ENCODE data around the gene HECW1. TPM values are rescaled to one million over a fixed set of nuclear protein-coding genes. Genes with fewer than 3 reads are reported as not detected.
A peak's percentile ranks its signal among the peaks of the same experiment; 100 is the strongest.

The HECW1 gene
- total RNA-seq, 1 experiment from 2014 or later, result 0.77 TPM

- no peaks in the 10 kb centered on the region for H3K36me3 ChIP-seq (ENCODE audit: control insufficient read depth, insufficient read depth, low read length)
- peak; percentile 41 for DNase-seq (ENCODE audit: low read depth, low spot score)
- in situ Hi-C loops (cut with HindIII; ENCODE audit: low pct_unique_long_range_greater_than_20kb, low sequenced_read_pairs), result no loop called here
- H3K9me3 ChIP-seq (ENCODE audit: control insufficient read depth, insufficient read depth, low read depth, low read length), result no peaks in the 10 kb centered on the region
- intact Hi-C loops (cut with micrococcal nuclease; ENCODE audit: unreplicated experiment), result no loop called here
- H3K4me3 ChIP-seq (ENCODE audit: low read depth in 2 of 2, low read length in 2 of 2), result no peak overlapping the region
- CTCF ChIA-PET, result no interaction called here
- ATAC-seq, result peak; percentile 56; the same call in 1 of the 2 replicates
- H3K4me1 ChIP-seq (ENCODE audit: control insufficient read depth, insufficient read depth, low read length), result no peaks in the 10 kb centered on the region
- no peak overlapping the region for H3K27ac ChIP-seq (ENCODE audit: low read length)
- no peaks in the 10 kb centered on the region for H3K27me3 ChIP-seq (ENCODE audit: control insufficient read depth, insufficient read depth, low read length)
- TF ChIP-seq TCF7L2 (IDR thresholded peaks at IDR 0.05; ENCODE audit: low read depth, low read length) (no peak), REST (IDR thresholded peaks at IDR 0.05; ENCODE audit: insufficient read depth in 1 of 2, low read depth in 2 of 2, low read length in 1 of 2) (no peak), POLR2AphosphoS5 (IDR thresholded peaks at IDR 0.05; ENCODE audit: low read depth, low read length) (no peak), SIN3A (IDR thresholded peaks at IDR 0.05; ENCODE audit: borderline replicate concordance, insufficient read depth, low read depth, low read length) (no peak), CTCF (IDR thresholded peaks at IDR 0.05) (no peak)
- no TSS peak for BruUV-seq (replicated peaks)
- POLR2A ChIA-PET, result no interaction called here
Measured at GRCh38 chr7:43164757-43165156, 52.3 kb downstream of the HECW1 start.

- BruUV-seq (replicated peaks), result no TSS peak
- DNase-seq (ENCODE audit: low read depth, low spot score) (no peak), ATAC-seq (no peak)
- no peaks in the 10 kb centered on the region; the same call in 1 of the 2 replicates for H3K27me3 ChIP-seq (ENCODE audit: control insufficient read depth, insufficient read depth, low read length)
- POLR2A ChIA-PET, result no interaction called here
- H3K4me1 ChIP-seq (ENCODE audit: control insufficient read depth, insufficient read depth, low read length), result no peaks in the 10 kb centered on the region
- no peaks in the 10 kb centered on the region for H3K36me3 ChIP-seq (ENCODE audit: control insufficient read depth, insufficient read depth, low read length)
- intact Hi-C loops (cut with micrococcal nuclease; ENCODE audit: unreplicated experiment) (no loop called here), in situ Hi-C loops (cut with HindIII; ENCODE audit: low pct_unique_long_range_greater_than_20kb, low sequenced_read_pairs) (no loop called here)
- H3K27ac ChIP-seq (ENCODE audit: low read length), result no peak overlapping the region
- no peaks in the 10 kb centered on the region for H3K9me3 ChIP-seq (ENCODE audit: control insufficient read depth, insufficient read depth, low read depth, low read length)
- TF ChIP-seq SIN3A (IDR thresholded peaks at IDR 0.05; ENCODE audit: borderline replicate concordance, insufficient read depth, low read depth, low read length), result no peak
- no peak for TF ChIP-seq CTCF (IDR thresholded peaks at IDR 0.05)
- no peak for TF ChIP-seq POLR2AphosphoS5 (IDR thresholded peaks at IDR 0.05; ENCODE audit: low read depth, low read length)
- TF ChIP-seq TCF7L2 (IDR thresholded peaks at IDR 0.05; ENCODE audit: low read depth, low read length), result no peak
- no peak overlapping the region for H3K4me3 ChIP-seq (ENCODE audit: low read depth in 2 of 2, low read length in 2 of 2)
- CTCF ChIA-PET, result no interaction called here
Measured at GRCh38 chr7:43166686-43167085, 54.2 kb downstream of the HECW1 start.
